SIG-M5 treated with dmso at 0.1 percent for 504 hours (cell line): ENCODE results near the gene KCNK16.

Experiments
- DNase-seq: peaks from one replicate; lab custom pipeline; 2025; ENCODE audit not compliant: unreplicated experiment; lab: John Stamatoyannopoulos, UW

KCNK16 gene

DNA sequence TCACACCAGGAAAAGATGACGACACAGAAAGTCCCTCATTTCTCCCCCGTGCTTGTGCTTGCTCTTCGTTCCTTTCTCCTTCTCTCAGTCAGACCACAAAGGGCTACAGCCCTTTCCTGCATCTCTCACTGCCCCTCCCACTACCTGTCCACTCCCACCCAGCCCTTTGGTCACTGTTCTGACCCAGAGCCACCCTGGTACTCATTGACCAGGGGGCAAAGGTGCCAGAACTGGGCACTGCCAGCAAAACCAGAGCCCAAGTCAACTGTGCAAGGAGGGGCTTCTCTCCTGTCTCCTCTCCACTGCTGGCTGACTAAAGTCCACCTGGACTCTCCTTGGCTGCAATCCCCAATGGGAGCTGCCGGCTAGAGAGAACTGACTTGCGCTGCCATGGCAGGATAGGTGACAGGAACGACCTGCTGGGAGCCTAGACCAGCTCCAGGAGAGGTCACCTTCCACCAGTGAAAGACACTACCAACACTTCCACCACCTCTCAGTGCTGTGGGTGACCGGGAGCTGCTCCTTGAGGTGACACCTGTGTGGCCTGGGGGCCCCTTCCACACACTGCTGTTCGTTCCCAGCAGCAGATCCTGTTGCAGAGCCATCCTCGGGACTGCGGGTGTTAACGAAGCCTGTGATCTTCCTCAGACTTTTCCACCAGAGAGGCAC is 41.1 kb downstream of the KCNK16 start:
- DNase-seq, result no peak

DNA sequence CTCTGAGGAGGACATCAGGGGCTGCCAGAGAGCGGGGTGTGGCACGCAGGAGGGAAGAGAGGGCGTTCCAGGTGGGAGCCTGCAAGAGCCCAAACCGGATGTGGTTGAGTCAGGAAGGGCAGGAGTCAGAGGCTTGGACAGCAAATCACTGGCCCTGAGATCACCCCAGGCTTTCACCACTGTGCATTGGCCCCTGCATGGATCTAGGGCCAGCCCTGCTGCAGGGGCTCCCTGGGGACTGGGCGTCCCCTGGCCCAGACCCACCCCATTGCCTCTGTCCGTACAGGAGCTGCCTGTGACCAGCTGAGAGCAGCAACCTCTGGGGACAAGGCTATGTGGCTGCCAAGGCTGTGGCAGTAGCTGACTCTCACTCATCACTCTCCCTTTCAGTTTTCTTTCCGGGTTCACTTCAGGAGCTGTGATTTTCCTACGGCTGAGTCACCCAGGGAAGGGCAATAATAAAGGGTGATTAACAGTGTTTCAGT is 42.2 kb downstream of the KCNK16 start:
- no peak for DNase-seq

DNA sequence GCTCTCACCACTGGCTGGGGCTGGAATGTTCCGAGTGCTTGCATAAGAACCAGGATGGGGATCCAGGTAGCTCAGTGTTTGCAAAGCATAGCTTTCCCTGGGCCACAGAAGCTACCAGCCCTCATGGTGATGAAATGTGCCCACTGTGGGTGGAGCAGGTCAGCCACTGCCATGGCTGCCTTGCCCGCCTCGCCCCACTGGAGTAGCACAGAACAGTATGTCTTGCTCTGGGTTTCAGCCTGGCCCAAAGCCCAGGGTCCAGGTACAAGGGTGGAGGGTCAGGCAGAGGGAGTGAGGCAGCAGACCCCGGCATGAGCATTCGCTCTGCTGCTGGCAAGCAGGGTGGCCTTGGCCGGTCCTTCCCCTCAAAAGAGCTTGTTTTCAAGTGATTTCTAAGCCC is 43.0 kb downstream of the KCNK16 start:
- DNase-seq, result no peak

DNA sequence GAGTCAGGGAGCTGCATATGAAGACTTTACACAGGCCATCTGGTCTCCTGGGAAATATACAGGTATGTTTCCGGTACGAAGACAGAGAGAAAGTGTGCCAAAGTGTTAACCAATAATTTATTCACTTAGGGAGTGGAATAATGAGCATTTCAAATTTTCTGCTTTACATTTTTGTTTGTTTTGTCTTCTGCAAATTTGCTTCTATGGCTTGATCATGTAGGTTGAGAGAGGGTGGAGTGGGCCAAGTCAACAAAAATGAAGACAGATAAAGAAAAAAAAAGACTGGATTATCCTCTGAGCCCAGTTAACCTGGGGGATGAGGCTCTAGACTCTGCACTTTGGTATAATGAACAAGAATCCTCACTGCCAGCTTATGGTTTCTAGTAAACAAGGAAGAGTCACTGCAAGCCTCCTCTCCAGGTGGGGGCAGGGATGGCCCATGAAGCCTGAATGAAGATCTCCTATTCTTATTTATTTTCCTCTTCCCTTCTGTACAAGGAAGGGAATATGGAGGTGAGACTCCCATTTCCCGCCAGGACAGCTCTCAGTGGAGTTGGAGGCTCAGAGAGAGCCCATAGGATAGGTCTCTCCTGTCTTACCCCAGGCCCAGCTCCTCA is 46.0 kb downstream of the KCNK16 start:
- no peak for DNase-seq

DNA sequence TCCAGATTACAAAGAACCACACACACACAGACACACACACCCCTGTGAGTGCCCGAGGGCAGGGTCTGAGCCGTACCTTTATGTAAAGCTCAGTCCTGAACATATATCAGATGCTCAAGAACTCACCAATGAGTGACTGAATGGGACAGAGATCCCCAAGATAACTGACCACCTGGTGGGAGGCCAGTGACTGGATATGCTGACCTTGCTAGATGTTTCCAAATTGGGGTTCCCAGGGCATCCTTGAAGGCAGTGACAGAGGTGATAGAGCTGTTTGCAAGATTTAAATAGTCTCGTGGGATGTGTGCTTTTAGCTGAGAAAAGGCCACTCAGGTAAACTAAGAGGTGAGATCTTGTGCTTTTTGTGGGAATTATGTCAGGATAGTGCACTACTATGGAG is 47.6 kb downstream of the KCNK16 start:
- no peak for DNase-seq

DNA sequence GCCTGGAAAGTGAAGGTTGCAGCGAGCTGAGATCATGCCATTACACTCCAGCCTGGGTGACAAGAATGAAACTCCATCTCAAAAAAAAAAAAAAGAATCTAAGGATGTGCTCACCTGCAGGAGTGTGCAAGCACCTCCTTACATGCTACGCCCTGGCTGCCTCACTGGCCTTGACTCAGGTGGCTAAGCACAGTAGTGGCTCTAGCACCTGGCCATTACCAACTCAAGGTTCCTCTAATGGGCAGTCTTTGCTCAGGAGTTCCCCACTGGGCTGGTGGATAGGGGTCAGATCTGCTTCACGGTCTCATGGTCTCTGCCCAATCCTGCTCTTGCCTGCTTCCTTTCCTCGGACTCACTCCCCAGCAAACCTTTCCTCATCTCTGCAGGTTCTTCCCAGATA is 48.0 kb downstream of the KCNK16 start:
- no peak for DNase-seq

DNA sequence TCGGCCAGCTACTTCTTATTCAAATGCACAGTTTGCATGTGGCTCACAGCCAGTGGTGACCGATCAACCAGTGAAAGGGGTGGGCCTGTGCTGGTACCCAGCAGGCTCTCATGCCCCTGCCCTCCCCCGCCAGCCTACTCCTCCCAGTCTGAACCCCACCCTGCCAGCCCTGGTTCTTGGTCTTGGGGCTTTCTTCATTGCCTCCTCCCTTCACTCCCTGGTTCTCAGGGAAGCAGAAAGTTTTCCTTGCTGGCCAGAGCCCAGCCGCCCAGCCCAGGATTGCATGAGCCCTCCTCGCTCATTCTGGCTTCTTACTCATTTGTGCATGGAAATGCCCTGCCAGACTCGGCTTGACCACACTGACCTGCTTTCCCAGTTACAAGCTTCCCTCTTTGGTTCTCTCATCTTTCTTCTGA is 49.1 kb downstream of the KCNK16 start:
- no peak for DNase-seq

DNA sequence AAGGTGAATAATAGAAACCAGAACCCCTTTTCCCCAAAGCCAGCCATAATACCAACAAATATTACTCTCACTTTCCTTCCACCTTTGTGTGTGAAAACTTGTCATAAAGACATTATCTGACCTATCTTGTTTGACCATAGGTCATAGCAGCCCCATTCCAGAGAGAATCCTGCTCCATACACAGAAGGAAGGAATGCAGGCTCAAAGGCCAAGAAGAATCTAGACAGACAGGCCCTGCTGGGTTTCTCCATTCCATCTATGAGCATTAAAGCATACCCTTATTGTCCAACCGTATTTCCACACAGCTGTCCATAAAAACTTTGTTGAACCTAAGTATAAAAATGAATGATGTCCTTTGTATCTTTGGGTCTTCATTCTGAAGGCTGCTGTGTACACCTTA is 52.5 kb downstream of the KCNK16 start:
- peak; percentile 40 for DNase-seq

DNA sequence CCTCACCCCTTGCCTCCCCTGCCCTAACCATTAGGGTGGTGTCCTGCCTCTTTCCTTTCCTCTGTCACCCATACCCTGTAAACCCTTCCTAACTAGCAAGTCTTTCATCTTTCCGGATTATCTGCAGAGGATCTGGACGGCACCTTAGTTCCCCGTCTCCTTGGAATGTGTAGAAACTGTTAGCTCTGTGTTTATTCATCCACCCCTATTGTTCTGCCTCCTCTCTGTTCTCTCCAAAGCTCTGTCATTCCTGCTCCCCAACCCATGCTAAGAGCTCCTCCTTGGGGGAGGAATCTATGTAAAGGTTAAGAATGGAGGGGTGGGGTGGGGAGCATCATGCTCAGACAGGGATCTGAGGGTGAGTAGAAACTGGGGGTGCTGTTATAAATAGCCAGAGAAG is 53.8 kb downstream of the KCNK16 start:
- DNase-seq, result no peak

DNA sequence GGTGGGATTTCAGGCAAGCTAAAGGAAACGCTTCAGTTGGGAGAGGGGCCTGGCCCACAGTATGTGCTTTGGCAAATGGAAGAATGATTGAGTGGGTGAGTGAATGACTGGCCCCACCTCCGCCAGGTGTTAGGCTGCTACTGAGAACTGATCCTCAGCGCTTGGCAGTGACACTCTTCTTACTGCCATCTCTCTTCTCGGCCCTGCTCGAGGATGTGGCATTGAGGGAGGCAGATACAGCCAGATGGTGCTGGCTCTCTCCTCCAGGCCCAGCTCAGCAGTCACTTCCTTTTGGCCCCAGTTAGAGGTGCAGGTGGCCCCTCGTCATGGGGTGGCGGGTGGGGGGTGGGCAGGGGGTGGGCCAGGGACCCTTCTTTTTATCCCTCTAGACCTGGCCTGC is 54.3 kb downstream of the KCNK16 start:
- DNase-seq, result no peak

DNA sequence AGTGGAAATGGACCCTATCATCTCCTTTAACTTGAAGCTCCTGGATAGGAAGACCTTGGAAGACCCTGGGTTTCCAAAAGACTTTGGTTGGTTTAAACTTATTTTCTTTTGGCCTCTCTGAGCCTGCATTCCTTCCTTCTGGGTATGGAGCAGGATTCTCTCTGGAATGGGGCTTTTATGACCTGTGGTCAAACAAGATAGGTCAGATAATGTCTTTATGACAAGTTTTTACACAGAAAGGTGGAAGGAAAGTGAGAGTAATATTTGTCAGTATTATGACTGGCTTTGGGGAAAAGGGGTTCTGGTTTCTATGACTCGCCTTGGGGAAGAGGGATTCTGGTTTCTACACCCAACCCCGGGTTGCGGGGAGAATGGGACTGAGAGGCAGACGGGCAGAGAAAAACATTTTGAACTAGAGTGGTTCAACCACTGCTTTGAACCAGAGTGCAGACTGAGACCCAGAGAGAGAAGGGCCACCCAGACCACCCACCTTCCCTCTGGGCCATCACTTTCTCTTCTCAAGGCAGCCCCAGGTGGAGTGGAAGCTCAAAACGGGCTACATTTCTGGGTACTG is 55.6 kb downstream of the KCNK16 start:
- no peak for DNase-seq

DNA sequence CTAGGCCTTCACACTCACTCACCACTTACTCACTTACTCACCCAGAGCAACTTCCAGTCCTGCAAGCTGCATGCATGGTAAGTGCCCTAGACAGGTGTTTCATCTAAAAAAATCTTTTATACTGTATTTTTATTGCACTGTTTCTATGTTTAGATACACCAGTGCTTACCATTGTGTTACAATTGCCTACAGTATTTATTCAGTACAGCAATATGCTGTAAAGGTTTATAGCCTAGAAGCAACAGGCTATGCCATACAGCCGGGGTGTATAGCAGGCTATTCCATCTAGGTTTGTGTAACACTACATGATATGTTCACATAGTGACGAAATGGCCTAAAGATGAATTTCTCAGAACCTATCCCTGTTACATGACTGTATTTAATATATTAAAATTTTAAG is 56.1 kb downstream of the KCNK16 start:
- DNase-seq, result no peak
